A549 treated with DMSO at 1 μM for 4 hours (cell line): ENCODE results near the gene MAP4K4. TPM values are rescaled to one million over a fixed set of nuclear protein-coding genes. Genes with fewer than 3 reads are reported as not detected.

ENCODE experiments used
- total RNA-seq: library from RNA; stranded (reverse); fragments of 200-300 nt; extraction: Qiagen RNA extraction; gene quantifications from 5 replicates; pipeline ENCODE4 v1.2.3, GENCODE V29; 2022; ENCODE audit warnings: low read depth

The MAP4K4 gene
- 65.8 to 86.2 TPM (median 77.7 TPM) in 5 replicates for total RNA-seq

DNA sequence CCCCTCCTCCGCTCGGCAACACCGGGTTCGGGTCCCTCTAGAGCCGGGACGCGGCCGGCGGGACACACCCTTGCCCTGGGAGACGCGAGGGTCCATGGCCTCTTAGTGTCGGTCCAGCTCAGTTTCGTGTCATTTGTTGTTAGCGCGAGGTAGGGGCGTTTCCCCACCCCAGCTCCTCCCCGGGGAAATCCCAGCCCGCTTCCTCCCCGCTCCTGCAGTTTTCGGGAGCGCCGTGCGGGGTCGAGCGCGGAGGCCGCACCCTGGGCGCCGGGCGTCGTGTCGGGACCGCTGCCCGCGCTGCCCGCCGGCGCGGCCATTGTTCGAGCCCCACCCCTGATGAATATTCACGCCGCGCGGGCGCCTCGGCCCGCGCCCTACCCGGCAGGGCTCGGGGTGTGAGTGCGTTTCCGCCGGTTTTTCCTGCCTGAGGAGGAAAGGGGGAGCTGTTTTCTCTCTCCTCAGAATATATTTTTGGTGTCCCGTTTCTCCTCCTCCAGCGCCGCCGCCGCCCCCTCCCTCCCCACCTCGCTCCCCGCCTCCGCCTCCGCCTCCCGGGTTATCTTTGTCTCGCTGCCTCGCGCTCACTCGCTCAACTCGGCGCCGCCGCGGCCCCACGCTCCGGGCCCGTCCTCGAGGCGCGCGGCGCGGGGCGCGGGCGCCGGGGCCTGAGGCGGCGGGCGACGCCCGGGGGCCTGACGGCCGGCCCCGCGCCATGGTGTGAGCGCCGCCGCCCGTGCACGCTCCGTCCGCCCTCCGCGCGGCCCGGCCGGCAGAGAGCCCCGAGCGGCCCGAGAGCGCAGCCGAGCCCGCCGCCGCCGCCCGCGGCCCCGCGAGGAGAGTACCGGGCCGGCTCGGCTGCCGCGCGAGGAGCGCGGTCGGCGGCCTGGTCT, at the start of gene MAP4K4:
Gene MAP4K4, plus strand, starts transcription at position 584 of the 890 bp plus-strand sequence. CDS start 374 bp downstream, outside the sequence.

Other genes starting within 250 kb of the MAP4K4 start
- not detected in 5 replicates for gene RFX8, start 222.6 kb upstream of the MAP4K4 start, total RNA-seq